ENCODE results near the gene COL12A1. TPM values are rescaled to one million over a fixed set of nuclear protein-coding genes. Genes with fewer than 3 reads are reported as not detected.
"Not testable (repeated sequence)": the region's sequence is repeated elsewhere in the genome, so short reads cannot be mapped to it uniquely, and the experiment has no call there.

The COL12A1 gene
- total RNA-seq, 4 donors from 2014 or later: 15.6 to 131 (median 34.3) TPM

DNA sequence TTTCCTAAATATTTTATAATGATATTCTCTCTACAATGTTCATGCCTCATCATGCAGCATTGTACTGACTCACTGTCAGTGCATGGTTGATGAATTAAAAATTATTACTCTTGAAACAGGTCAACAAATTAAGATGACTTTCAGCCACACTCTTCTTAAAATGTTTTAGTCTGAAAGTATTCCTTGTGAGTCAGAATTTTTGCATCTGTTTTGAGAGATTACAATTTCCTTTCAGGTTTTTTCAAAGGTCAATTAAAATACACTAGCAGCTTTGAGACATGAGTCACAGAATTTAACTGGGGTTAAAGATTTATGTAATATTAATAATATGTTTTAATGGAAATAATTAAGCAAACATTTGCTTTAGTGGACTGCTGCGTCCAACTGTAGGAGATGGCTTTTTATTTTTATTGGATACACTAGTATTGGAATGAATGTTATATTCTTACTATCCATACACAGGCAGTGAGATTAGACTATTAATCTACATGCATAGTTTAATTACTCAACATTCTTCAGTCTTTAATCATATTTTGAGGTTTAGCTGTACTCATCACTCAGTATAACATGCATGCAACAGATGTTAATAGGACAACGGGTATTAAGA is 9.7 kb downstream of the COL12A1 start:
- peaks cover 0 to 3% (median 0%) of the 10 kb centered on the region in 4 donors for H3K27me3 ChIP-seq
- 13 to 29% methylated on average over 2 of the region's 2 CpGs for WGBS, 2 donors
- H3K4me3 ChIP-seq: no peak overlapping the region
- no peak for TF ChIP-seq POLR2A (IDR thresholded peaks at IDR 0.05)
- no peak for TF ChIP-seq CTCF (IDR thresholded peaks at IDR 0.05)
- no peaks in the 10 kb centered on the region for H3K36me3 ChIP-seq
- peaks cover 0 to 5% (median 0%) of the 10 kb centered on the region in 3 donors for H3K4me1 ChIP-seq
- DNase-seq: no peak
- intact Hi-C loops (cut with DNase I): no loop called here
- no peaks in the 10 kb centered on the region for H3K9me3 ChIP-seq
- no peak overlapping the region for H3K27ac ChIP-seq

DNA sequence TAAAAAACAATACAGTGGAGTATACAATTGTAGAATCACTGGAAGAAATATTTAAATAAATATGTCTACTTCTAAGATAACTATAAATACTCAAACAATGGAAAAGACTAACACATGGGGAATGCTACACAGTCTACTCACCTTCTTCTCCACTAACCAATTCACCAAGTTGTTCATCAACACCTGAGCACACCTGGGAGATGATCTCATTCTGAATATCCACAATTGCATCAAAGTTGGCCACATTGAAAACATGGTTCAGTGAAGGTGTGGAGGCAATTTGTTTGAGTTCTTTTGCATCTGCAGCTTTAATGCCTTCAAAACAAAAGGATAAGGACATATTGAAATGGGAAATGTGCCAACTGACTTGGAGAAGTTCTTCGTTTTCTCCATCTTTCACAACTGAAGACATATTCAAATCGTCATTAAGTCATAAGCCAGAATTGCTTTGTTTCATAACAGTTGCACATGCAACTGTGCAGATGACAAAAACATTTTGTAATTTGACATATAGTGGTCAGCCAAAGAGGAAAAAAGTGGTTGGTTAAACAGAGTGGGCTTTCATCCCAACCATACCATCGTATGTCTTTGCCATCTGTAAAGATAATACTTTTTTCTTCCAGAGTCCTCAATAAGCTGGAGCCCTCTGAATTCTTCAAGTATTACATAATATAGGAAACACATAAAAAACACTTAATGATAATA is 17.5 kb downstream of the COL12A1 start:
- Histone ChIP-seq H3K4me1 (no peaks in the 10 kb centered on the region), H3K27ac (no peak overlapping the region), H3K27me3 (no peaks in the 10 kb centered on the region), H3K4me3 (no peak overlapping the region), H3K36me3 (peaks cover 0 to 13% (median 0%) of the 10 kb centered on the region in 3 donors), H3K9me3 (no peaks in the 10 kb centered on the region)
- intact Hi-C loops (cut with DNase I): no loop called here
- 44 to 68% methylated on average over 3 of the region's 3 CpGs for WGBS, 2 donors
- no peak for TF ChIP-seq POLR2A (IDR thresholded peaks at IDR 0.05)
- no peak for TF ChIP-seq CTCF (IDR thresholded peaks at IDR 0.05)
- DNase-seq: no peak

- H3K36me3 ChIP-seq: peaks cover 0 to 13% (median 0%) of the 10 kb centered on the region in 3 donors
- H3K4me3 ChIP-seq; H3K27me3 ChIP-seq; intact Hi-C loops (cut with DNase I); DNase-seq; H3K9me3 ChIP-seq; H3K27ac ChIP-seq; H3K4me1 ChIP-seq: not testable (repeated sequence)
- WGBS, 2 donors: 34 to 43% methylated on average over 2 of the region's 2 CpGs
Observed at GRCh38 chr6:75186581-75186980, 19.3 kb downstream of the COL12A1 start.

GRCh38 chr6:75183099-75183541 is 22.7 kb downstream of the COL12A1 start:
- no peak overlapping the region for H3K4me3 ChIP-seq
- WGBS, 2 donors: 73 to 83% methylated on average over 5 of the region's 5 CpGs
- H3K27me3 ChIP-seq: no peaks in the 10 kb centered on the region
- DNase-seq: no peak
- H3K27ac ChIP-seq: no peak overlapping the region
- TF ChIP-seq CTCF (IDR thresholded peaks at IDR 0.05): no peak
- TF ChIP-seq POLR2A (IDR thresholded peaks at IDR 0.05): no peak
- H3K4me1 ChIP-seq: peaks cover 0 to 4% (median 0%) of the 10 kb centered on the region in 3 donors
- intact Hi-C loops (cut with DNase I): no loop called here
- peaks cover 0 to 6% (median 0%) of the 10 kb centered on the region in 3 donors for H3K36me3 ChIP-seq
- no peaks in the 10 kb centered on the region for H3K9me3 ChIP-seq

DNA sequence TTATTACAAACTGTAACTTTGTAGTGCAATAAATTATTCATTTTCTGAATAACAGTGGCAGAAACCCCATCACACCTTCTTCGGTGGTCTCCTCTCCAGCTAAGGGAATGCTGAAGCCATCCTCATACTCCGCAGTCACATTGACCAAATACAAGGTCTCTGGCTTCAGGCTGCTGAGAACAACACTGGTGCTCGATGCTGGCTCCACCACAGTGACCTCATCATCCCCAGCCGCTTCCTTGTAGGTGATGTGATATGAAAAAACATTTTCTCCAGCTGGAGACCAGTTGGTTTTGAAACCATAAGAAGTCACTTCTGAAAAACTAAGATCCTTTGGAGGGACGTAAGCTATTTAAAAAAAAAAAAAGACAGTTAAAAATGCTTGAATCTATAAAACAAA is 25.0 kb downstream of the COL12A1 start:
- no peaks in the 10 kb centered on the region for H3K9me3 ChIP-seq
- no peak for DNase-seq

More for the DNA sequence above, 25.0 kb downstream of the COL12A1 start:
- peaks cover 0 to 10% (median 0%) of the 10 kb centered on the region in 3 donors for H3K36me3 ChIP-seq
- peaks cover 0 to 4% (median 0%) of the 10 kb centered on the region in 3 donors for H3K4me1 ChIP-seq
- H3K4me3 ChIP-seq: no peak overlapping the region
- 81 to 82% methylated on average over 5 of the region's 5 CpGs for WGBS, 2 donors
- intact Hi-C loops (cut with DNase I): no loop called here
- H3K27ac ChIP-seq: no peak overlapping the region
- H3K27me3 ChIP-seq: no peaks in the 10 kb centered on the region
- TF ChIP-seq CTCF (IDR thresholded peaks at IDR 0.05) (no peak), POLR2A (IDR thresholded peaks at IDR 0.05) (no peak)
